Ammon's horn (tissue), 1 donor: ENCODE measurements around the gene GLP1R.

Experiments used
- DNase-seq: peaks from one replicate; pipeline ENCODE4 v3.0.0-alpha.2; 2016; ENCODE audit warnings: low spot score

Gene GLP1R

DNA sequence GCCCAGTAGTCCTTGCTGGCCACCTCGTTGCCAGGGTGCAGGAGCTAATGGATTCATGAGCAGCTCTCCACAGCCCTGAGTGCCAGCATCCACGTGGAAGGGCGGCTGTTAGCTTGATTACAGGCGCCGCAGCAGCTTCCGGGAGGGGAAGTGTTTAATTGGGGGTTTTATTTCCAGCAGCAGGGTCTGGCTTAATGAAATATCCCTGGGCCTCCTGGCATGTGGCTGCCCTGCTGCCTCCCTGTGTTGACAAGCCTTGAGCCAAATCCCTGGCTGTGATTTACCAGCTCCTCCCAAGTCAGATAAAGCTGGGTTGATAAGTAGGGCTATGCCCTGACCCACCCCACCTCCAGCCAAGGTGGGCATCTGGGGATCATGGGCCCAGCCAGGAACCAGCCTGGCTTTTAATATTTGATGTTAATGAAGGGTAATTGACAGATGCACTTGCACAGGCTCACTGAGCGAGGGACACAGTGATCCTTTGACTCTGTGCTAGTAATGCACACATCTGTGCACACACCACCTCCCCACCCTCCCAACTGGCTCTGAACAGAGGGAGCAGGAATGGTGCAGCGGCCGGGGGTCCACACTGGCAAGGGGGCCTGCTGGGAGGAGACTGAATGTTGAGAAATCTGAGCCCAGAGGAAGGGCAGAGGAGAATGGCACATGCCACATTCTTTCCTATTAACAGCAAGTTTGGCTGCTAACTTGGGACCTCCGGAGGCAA, 13.6 kb downstream of the GLP1R start:
- DNase-seq, result no peak

DNA sequence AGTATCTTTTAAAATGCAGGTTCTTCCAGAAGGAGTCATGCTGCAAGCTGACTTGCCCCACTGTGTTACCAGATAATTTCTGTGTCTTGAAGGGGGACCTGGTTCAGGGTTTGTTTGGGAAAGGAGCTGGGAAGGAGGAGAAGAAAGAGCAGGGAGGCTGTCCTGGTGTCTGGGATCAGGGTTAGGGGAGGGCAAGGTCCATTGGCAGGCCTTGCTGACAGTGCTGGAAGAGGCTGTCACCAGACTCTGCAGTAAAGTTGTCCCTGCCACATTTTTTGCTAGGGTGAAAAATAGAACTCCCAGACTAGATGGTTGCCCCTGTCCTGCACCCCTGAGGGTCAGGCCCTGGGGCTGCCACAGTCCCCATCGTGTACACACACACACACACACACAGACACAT, 14.9 kb downstream of the GLP1R start:
- no peak for DNase-seq

DNA sequence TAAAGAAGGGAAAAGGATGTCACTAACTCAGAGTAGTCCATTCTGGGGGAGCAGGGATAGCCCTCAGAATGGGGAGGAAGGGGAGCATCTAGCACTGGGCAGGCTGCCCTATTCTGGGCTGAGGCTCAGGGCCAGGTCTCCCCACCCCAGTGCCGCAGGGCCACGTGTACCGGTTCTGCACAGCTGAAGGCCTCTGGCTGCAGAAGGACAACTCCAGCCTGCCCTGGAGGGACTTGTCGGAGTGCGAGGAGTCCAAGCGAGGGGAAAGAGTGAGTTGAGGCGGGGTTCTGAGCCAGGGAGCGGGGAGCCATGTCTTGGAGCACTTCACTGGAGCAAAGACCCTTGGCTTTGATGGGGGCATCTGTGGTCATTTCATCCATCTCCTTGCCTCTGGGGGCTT, 17.0 kb downstream of the GLP1R start:
- DNase-seq, result no peak

DNA sequence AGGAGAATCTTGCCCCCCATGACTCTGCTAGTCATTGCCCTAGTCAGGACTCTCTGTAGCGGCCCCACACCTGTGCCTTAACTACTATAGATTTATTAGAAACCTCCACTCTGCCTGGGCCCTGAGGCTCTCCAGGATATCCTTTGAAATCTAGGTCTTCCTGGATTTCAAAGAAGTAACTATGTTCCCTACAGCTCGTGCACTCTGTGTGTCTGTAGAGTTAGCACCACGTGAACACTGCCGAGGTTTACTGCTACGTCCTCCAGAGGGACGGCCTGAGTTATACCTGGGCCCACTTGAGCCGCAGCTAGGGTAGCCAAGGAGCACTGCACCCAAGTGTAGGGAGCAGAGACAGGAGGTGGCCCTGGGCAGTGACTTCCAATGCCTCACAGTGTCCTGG, 19.8 kb downstream of the GLP1R start:
- DNase-seq, result no peak

DNA sequence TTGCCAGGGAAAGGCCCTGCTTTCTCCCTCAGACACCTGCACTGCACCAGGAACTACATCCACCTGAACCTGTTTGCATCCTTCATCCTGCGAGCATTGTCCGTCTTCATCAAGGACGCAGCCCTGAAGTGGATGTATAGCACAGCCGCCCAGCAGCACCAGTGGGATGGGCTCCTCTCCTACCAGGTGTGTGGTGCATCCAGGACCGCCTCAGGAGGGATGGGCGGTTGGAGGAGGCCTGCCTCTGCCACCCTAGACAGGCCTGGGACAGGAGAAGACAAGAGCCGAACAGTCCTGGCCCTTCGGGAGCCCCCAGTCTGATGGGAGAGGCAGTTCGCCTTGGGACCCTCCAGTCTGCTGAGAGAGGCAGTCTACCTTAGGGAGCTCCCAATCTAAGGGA, 24.2 kb downstream of the GLP1R start:
- no peak for DNase-seq

DNA sequence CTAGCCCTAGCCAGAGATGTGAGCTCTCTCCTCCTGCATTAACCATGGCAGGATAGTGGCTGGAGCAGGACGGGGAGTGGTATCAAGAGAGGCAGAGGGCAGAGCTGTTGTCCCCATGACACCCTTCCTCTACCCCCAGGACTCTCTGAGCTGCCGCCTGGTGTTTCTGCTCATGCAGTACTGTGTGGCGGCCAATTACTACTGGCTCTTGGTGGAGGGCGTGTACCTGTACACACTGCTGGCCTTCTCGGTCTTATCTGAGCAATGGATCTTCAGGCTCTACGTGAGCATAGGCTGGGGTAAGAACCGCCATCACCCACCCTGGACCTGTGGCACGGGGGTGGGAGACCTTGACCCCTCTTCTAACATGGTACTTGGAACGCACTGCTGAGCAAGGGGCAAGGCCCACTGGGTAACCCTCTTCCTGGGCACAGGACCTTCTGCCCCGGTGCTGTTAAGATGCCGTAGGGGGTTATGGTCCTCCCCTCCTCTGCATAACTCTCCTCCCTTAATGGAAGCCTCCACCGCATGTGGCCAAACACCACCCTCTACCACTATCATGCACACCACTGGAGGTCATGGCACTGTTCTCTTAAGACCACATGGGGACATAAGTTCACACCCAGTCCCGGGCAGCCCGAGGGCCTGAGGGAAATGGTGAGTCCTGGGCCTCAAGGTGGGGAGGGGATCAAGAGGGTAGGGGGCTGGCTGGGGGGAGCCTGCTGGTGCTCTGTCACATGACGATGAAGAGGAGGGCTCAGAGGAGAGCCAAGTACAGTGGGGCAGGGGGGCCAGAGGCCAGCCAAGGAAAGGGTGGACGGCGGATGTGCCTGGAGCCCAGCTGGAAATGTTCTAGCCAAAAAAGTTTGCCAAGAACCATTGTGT, 25.1 kb downstream of the GLP1R start:
- no peak for DNase-seq

DNA sequence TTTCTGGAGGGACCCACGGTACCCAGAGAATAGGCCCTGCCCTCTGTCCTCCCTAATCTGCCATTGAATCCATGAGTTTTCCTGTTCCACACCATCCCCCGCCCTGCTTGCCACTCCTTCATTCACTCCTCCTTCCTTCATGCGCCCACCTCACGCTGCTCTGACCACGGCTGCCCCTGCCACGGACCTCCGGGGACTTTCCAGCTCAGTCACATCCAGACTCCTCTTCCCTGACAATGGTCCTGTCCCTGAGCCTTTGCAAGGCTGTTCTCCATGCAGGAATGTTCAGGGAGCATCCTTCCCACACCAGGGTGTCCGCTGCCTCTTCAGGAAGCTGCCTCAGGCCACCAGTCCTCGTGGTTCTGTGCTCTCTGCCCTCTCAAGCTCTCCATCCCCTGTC, 25.9 kb downstream of the GLP1R start:
- no peak for DNase-seq

DNA sequence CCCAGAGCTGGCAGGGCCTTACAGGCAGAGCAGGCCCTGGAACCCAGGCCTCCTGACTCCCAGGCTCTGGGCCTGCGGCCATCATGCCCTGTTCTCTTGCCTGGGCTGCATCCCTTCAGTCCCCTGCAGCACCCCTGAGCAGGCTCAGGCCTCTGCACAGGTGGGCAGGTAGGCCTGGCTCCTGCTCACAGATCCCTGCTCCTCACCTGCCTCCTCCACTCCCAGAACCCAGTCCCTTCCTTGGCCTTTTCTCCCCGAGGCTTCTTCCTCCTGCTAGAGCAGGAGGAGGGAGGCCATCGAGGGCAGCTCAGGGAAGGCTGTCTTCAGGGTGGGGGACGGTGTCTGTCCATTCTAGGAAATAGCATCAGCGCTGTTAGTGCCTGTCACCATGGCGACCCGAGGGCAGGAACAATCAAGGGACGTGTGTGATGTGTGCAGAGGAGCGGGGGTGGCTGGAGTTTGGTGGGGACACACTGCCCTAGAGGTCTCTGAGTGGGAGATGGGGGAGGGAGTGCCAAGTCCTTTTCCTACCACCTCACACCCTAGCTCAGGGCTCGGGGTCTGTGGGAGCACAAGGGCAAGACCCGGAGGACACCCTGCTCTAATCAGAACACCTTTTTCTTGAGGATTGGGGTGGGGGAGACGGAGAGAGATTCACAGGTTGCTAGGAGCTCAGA, 26.6 kb downstream of the GLP1R start:
- DNase-seq, result no peak

DNA sequence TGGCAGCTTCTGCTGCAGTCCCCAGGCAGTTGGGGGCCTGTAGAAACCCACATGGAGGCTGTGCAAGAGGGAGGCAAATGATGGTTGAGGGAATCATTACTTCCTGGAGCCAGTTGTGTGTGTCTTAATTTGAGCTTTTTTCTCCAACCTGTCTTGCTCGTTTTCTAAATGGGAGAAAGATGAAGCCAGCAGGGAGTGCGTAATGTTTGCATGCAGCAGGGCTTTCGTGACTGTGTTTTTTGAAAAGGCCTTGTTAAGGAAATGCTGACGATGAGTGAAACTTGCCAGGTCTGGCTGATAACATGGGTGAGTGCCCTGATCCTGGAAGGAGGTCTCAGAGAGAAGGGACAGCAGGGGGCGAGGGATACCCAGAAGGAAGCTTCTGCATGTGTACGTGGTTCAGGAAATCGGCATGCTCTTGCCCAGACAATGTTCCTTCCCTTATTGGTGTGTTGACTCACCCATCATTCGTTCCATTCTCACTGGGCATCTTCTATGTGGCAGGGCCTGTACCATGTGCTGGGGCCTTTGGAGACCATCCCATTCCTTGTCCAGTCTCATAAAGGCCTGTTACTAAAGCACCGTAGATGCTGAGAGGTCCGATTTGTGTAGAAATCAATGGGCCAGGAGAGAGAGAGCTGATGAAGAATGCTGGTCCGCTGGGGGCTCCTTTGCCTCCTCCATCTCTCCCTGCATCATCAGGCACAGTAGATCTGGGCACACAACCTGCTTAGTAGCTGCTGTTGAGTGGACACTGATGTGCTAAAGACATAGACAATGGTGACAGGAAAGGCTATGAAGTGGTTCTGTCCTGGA, 27.4 kb downstream of the GLP1R start:
- DNase-seq, result no peak

DNA sequence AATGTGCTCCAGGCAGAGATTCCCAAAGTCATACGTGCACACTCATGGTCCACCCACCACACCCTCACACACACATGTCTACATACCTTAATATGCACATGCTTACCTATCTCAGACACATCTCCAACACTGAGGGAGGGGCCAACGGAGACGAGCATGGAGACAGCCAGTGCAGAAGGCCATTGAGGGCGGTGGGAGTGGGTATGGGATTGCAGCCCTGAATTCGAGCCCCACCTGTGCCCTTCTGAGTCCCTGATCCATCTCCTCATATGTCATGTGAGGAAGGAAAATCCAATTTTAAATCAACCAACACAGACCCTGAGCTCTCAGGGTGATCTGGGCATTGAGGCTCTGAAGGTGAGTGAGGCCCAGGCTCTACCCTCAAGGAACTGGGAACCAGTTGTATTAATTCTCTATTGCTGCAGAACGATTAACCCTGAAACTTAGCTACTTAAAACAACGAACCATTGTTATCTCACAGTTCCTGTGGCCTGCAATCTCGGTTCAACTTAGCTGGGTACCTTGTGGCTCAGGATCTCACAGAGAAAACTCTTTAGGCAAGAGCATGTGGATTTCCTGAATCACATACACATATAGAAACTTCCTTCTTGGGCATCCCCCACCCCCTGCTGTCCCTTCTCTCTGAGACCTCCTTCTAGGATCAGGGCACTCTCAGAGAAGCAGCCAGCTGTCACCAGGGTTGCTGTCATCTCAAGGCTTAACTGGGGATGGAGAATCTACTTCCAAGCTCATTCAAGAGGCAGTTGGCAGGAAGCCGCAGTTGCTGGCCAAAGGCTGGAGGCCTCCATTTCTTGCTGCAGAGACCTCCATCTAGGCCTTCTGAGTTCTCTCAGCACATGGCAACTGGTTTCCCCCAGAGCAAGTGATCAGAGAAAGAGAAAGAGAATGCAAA, 28.3 kb downstream of the GLP1R start:
- DNase-seq, result no peak

DNA sequence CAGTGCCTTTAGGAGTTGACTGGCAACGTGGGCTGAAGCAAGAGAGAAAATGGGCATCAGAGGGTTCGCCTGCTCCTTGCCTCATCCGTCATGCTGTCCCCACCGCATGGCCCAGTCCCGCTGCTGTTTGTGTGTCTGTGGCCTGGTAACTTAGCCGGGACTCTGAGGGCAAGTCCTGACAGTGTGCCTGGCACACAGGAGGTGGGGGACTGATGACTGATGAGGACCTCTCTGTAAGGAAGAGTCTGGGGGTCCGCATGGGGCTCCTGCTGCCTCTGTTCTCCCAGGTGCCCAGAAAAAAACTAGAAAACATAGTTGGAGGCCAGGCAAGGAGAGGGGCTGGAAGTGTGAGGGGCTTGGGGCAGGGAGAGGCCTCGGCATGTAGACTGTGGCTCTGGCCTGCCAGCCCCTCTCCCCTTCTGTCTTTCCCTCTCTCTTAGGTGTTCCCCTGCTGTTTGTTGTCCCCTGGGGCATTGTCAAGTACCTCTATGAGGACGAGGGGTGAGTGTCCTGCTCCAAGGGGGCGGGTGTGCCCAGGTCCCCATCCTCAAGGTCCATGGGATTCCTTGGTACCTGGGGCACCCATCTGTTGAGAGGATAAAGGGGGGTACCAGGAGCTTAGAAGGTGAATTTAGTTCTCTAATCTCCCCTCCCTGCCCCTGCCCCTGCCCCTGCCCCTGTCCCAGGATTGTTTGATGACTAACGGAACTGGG, 29.5 kb downstream of the GLP1R start:
- DNase-seq, result no peak

DNA sequence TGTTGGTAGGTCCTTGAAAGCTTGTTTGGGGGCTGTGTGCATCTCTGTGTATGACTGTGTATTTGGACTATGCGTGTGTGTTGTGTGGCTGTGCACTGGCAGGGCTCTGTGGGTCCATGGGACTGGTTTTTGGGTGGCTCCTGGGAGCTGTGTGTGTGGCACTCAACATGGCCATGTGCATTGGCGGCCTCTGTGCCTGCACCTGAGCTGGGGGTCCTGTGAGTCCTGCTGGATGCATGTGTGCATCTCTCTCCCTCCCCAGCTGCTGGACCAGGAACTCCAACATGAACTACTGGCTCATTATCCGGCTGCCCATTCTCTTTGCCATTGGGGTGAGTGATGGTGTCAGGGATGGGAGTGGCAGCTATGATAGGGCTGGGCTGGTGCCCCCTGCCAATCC, 30.1 kb downstream of the GLP1R start:
- no peak for DNase-seq

DNA sequence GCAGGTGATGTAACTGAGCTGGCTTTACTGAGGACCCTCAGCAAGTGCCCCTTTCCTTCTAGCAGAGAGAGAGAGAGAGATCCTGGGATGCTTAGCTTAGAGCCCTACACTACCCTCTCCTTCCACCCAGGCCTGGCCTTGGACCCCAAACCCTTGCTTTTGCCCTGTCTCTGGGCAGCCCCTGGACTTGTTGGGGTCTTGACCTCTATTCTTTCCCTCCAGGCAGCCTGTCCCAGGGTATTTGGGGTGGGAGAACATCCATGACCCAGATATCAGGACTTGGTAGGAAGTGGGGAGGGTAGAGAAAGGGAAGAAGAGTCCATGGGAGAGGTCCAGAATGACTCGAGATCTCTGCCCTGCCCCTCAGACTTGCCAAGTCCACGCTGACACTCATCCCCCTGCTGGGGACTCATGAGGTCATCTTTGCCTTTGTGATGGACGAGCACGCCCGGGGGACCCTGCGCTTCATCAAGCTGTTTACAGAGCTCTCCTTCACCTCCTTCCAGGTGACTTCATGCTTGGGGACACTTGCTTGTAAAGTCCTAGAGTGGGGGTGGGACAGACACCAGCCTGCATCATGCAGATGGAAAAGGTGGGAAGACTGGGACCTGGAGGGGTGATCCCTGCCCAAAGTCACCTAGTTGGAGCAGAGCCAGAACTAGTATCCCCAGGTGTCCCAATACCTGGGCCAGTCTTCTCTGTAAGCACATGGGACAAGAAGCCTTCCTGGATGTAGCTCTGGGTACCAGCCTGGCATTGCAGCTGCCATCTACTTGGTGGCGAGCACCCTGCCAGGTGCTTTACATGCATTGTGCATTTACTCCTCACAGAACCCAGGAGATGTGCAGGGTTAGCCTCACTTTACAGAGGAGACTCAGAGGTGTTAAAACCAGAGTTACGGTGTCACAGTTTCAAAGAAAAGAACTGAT, 30.9 kb downstream of the GLP1R start:
- no peak for DNase-seq

DNA sequence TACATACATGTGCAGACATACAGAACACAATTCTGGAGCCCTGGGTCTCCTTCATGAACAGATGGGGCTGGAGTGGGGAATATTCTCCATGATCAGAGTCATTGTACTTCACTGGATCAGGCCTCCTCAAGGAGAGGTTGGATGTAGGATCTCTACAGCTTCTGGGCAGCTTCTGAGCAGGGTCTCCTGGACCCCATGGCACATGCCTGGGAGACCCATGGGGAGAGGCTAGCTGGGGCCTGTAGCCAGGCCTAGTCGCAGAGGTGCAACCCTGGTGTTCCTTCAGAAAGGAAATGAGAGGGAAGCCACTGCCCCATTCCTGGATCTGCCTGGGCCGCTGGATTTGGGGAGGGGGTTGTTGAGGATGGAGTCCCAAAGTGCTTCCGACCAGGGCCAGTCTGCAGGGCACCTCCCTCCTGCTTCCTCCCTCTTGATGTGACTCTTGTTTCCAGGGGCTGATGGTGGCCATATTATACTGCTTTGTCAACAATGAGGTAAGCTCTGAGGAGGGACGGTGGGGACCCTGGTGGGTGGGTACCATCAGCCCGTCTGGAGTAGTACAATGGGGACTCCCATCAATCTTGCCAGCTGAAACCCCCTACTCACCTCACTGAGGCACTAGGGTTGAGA, 31.8 kb downstream of the GLP1R start:
- DNase-seq, result no peak

DNA sequence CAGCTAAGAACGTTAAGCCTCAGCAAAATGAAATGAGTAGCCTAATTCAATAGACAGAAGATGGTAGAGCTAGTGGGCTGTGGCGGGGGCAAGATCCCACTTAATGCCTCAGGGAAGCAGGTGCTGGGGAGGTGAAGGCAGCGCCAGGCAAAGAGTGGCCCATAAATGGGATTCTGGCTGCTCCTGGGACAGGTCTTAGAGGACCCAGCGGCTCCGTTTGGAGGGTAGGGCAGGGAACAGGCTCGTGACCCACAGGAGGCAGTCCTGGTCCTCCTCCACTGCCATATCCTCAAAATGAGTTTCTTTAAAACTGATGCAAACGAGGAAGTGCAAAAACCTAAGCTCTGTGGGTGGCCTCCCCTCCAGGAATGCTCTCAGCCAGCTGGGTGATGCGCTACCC, 33.7 kb downstream of the GLP1R start:
- DNase-seq, result no peak

DNA sequence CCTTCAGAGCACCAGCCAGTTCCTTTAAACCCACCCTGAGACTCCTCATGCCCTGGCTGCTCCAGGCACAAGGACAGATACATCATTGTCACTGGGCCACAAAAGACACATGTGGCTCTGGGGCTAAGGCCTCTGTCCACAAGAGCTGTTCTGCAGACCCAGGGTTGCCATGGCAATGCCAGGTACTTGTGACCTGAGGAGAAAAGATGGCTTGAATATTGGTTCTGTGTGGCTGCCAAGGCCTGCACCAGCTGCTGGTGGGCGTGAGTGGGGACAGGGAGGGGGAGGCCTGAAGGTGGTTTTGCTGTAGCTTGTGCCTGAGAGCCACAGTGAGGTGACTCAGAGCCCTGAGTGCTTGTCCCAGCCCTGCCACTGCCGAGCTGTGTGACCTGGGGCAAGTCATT, 34.7 kb downstream of the GLP1R start:
- no peak for DNase-seq

DNA sequence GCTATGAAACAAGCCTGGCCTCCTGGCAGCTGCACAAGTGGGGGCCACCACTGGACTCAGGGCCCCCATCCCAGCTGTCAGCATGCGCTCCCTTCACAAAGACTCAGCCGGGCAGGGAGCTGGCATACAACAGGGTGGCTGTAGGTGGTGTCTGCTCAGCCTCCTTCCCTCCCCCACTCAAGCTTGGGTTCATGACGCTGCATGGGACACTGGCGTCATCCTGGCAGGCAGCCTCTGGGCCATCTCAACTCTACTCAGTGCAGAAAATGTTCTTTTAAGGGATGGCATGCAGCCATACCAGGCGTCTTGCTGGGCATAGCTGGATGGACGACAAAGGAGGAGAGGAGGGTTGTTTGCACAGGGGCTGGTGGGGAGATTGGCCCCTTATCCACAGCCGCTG, 35.9 kb downstream of the GLP1R start:
- DNase-seq, result peak; percentile 56

DNA sequence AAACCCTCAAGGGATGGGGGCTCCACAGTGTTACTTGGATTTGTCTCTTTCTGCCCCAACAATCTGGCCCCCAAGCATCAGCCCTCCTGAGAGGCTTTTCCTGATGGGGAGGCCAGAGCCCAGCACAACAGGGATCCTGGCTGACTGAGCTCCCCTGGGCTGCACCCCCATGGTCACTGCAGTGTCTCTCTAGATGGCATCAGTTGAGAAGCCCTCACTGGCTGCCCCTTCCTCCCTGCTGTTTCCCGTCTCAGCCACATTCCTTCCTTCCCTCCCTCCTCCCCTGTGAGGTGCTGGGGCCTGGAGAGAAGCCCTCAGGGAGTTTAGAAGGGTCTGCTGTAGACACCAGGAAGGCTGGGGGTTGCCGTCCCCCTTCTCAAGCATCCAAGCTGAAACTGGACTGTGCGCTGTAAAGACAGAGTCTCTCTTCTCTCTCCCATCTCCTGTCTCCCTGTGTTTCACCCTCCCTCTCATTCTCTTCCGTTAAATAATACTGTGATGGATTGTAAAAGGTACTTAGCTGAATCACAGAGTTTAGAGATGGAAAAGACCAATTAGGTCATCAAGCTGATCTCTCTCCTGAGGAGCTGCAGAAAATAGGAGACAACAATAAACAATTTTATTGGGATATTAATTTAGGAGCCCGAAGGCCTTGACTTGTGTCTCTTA, 36.7 kb downstream of the GLP1R start:
- no peak for DNase-seq
